Measurements from ENCODE around the gene AJAP1.

DNA sequence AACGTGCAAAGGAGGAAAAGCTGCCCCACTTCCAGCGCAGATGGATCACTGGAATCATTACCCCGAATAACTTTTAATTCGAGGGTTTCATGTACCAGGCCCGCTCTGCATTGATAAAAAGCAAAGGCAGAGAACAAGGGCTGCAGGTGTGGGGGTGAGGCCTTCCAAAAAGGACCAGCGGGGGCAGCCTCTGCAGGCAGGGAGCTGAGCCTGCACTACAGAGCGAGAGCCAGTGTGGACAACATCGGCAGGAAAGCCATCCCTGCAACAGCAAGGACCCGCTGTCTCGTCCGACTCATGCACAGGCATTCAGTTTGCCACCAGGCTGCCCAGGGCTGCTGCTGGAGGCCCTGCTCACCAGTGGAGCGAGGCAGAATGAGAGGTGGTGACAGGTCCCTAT is 27.1 kb upstream of the AJAP1 start:
- no peak for TF ChIP-seq CHD1 (IDR thresholded peaks at IDR 0.05; ENCODE audit: low read depth, low read length)
- TF ChIP-seq NR2C2 (IDR thresholded peaks at IDR 0.05; ENCODE audit: borderline replicate concordance, control insufficient read depth, insufficient read length, low read depth) = no peak
- TF ChIP-seq TAF1 (IDR thresholded peaks at IDR 0.05; ENCODE audit: borderline replicate concordance, low read depth, low read length) = no peak
- no peak for TF ChIP-seq KAT2A (conservative IDR thresholded peaks at IDR 0.05; ENCODE audit: control insufficient read depth, low read depth, low read length)
- no peak for TF ChIP-seq SP1 (IDR thresholded peaks at IDR 0.05; ENCODE audit: low read depth, low read length)
- TF ChIP-seq, protein P1, sequence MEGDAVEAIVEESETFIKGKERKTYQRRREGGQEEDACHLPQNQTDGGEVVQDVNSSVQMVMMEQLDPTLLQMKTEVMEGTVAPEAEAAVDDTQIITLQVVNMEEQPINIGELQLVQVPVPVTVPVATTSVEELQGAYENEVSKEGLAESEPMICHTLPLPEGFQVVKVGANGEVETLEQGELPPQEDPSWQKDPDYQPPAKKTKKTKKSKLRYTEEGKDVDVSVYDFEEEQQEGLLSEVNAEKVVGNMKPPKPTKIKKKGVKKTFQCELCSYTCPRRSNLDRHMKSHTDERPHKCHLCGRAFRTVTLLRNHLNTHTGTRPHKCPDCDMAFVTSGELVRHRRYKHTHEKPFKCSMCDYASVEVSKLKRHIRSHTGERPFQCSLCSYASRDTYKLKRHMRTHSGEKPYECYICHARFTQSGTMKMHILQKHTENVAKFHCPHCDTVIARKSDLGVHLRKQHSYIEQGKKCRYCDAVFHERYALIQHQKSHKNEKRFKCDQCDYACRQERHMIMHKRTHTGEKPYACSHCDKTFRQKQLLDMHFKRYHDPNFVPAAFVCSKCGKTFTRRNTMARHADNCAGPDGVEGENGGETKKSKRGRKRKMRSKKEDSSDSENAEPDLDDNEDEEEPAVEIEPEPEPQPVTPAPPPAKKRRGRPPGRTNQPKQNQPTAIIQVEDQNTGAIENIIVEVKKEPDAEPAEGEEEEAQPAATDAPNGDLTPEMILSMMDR (IDR thresholded peaks at IDR 0.05 in 2 of 3, conservative IDR thresholded peaks at IDR 0.05 in 1 of 3; ENCODE audit: control insufficient read depth in 2 of 3, extremely low read depth in 1 of 3, insufficient read depth in 1 of 3, low read depth in 3 of 3, low read length in 3 of 3) = no peak
- TF ChIP-seq POLR2A (IDR thresholded peaks at IDR 0.05; ENCODE audit: low read depth, low read length) = no peak
- TF ChIP-seq, protein P2, sequence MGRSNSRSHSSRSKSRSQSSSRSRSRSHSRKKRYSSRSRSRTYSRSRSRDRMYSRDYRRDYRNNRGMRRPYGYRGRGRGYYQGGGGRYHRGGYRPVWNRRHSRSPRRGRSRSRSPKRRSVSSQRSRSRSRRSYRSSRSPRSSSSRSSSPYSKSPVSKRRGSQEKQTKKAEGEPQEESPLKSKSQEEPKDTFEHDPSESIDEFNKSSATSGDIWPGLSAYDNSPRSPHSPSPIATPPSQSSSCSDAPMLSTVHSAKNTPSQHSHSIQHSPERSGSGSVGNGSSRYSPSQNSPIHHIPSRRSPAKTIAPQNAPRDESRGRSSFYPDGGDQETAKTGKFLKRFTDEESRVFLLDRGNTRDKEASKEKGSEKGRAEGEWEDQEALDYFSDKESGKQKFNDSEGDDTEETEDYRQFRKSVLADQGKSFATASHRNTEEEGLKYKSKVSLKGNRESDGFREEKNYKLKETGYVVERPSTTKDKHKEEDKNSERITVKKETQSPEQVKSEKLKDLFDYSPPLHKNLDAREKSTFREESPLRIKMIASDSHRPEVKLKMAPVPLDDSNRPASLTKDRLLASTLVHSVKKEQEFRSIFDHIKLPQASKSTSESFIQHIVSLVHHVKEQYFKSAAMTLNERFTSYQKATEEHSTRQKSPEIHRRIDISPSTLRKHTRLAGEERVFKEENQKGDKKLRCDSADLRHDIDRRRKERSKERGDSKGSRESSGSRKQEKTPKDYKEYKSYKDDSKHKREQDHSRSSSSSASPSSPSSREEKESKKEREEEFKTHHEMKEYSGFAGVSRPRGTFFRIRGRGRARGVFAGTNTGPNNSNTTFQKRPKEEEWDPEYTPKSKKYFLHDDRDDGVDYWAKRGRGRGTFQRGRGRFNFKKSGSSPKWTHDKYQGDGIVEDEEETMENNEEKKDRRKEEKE (IDR thresholded peaks at IDR 0.05) = no peak
